H1 (cell line): ENCODE measurements around the gene CNGB1. TPM values are rescaled to one million over a fixed set of nuclear protein-coding genes. Genes with fewer than 3 reads are reported as not detected.

Source experiments
- CTCF ChIA-PET: fragments of 300-600 bp; sonication (Branson Sonifier 250); formaldehyde crosslinking; loops from one replicate; lab custom pipeline; 2021; ENCODE audit not compliant: partially characterized antibody; lab: Charles Lee
- POLR2A ChIA-PET: fragments of 300-600 bp; sonication (Branson Sonifier 250); formaldehyde crosslinking; loops from one replicate; lab custom pipeline; 2021; ENCODE audit warnings: inconsistent platforms; ENCODE audit not compliant: partially characterized antibody; lab: Charles Lee
- DNase-seq, 2 experiments: peaks; one replicate each; pipeline versions ENCODE4 v3.0.0 to v3.0.0-alpha.2; 2010 to 2022; ENCODE audit warnings: low spot score in 2 of 2, low read depth in 1 of 2, mixed read lengths in 1 of 2
- FAIRE-seq: peaks from 2 replicates; lab custom pipeline; 2011; peaks lifted over from hg19 to GRCh38; lab: Jason Lieb, UNC
- H2AFZ ChIP-seq: 2 replicates; pipeline ENCODE4 v1.8.1; 2012; ENCODE audit warnings: low read length, inconsistent platforms
- H2AK5ac ChIP-seq: 2 replicates; pipeline ENCODE4 v1.6.1; 2013; ENCODE audit warnings: low read depth, low read length
- H2BK120ac ChIP-seq: replicated peaks from 2 replicates; pipeline ENCODE3; 2013; ENCODE audit warnings: low read depth, low read length, inconsistent platforms
- H2BK12ac ChIP-seq: 2 replicates; pipeline ENCODE4 v1.6.1; 2013; ENCODE audit warnings: low read depth, low read length
- H2BK15ac ChIP-seq: 2 replicates; pipeline ENCODE4 v1.6.1; 2013; ENCODE audit warnings: low read length
- H2BK20ac ChIP-seq: 2 replicates; pipeline ENCODE4 v1.6.1; 2013; ENCODE audit warnings: low read length
- H2BK5ac ChIP-seq: 2 replicates; pipeline ENCODE4 v1.6.1; 2013; ENCODE audit warnings: low read depth, low read length
- H3K14ac ChIP-seq: 2 replicates; pipeline ENCODE4 v1.6.1; 2013; ENCODE audit warnings: inconsistent platforms; ENCODE audit not compliant: insufficient read length
- H3K18ac ChIP-seq: 2 replicates; pipeline ENCODE4 v1.6.1; 2013; ENCODE audit warnings: low read length; ENCODE audit errors: extremely low read depth
- H3K23ac ChIP-seq: 2 replicates; pipeline ENCODE4 v1.6.1; 2013; ENCODE audit warnings: inconsistent platforms; ENCODE audit not compliant: insufficient read length
- H3K23me2 ChIP-seq: 2 replicates; pipeline ENCODE4 v1.6.1; 2013; ENCODE audit warnings: low read depth, low read length
- H3K27ac ChIP-seq: 2 replicates; pipeline ENCODE4 v1.6.1; 2011; ENCODE audit warnings: low read depth, low read length, inconsistent platforms
- H3K27me3 ChIP-seq, 4 experiments: replicated peaks in 1 of 4; 1 replicate in 1 of 4; 2 replicates in 3 of 4; pipeline versions ENCODE4 v1.6.1 to v1.8.1; 2011 to 2013; ENCODE audit warnings: low read length in 3 of 4, mild to moderate bottlenecking in 3 of 4, inconsistent platforms in 2 of 4, mixed read lengths in 2 of 4, moderate library complexity in 1 of 4; ENCODE audit not compliant: control insufficient read depth in 3 of 4, insufficient read depth in 3 of 4; ENCODE audit errors: extremely low read depth in 1 of 4
- H3K36me3 ChIP-seq, 4 experiments: 2 replicates each; pipeline versions ENCODE4 v1.6.1 to v1.8.1; 2011 to 2013; ENCODE audit warnings: mild to moderate bottlenecking in 4 of 4, low read length in 3 of 4, moderate library complexity in 2 of 4, control low read depth in 1 of 4, inconsistent platforms in 1 of 4; ENCODE audit not compliant: insufficient read depth in 4 of 4, control insufficient read depth in 2 of 4
- H3K4ac ChIP-seq: replicated peaks from 2 replicates; pipeline ENCODE3; 2013; ENCODE audit warnings: low read length, low read depth, mixed read lengths, inconsistent platforms; ENCODE audit not compliant: insufficient read length
- H3K4me1 ChIP-seq, 4 experiments: replicated peaks in 1 of 4; 1 replicate in 1 of 4; 2 replicates in 3 of 4; pipeline versions ENCODE4 v1.6.1 to v1.8.1; 2011 to 2013; ENCODE audit warnings: low read length in 3 of 4, inconsistent platforms in 2 of 4, mixed read lengths in 1 of 4; ENCODE audit not compliant: insufficient read depth in 4 of 4, control insufficient read depth in 3 of 4
- H3K4me2 ChIP-seq, 2 experiments: 2 replicates each; pipeline versions ENCODE4 v1.6.1 to v1.8.1; 2011 to 2013; ENCODE audit warnings: low read depth in 2 of 2, low read length in 2 of 2, control low read depth in 1 of 2, inconsistent platforms in 1 of 2, mild to moderate bottlenecking in 1 of 2; ENCODE audit not compliant: insufficient read depth in 1 of 2
- H3K4me3 ChIP-seq, 4 experiments: fragments of 200-600, 300-600 bp in 1 of 4; sonication (generic), shearing (Covaris generic), sonication (Bioruptor Twin) in 1 of 4; 2 replicates each; pipeline versions ENCODE4 v1.5.1 to v1.8.1; 2011 to 2016; ENCODE audit warnings: low read length in 4 of 4, low read depth in 3 of 4, control low read depth in 2 of 4, inconsistent platforms in 2 of 4, mild to moderate bottlenecking in 2 of 4, mixed read lengths in 1 of 4, moderate library complexity in 1 of 4; ENCODE audit not compliant: insufficient read depth in 2 of 4; ENCODE audit errors: extremely low read depth in 1 of 4
- H3K56ac ChIP-seq: replicated peaks from 2 replicates; pipeline ENCODE3; 2013; ENCODE audit warnings: low read depth, mild to moderate bottlenecking, mixed read lengths, low read length, inconsistent platforms; ENCODE audit not compliant: insufficient read length
- H3K79me1 ChIP-seq: 2 replicates; pipeline ENCODE4 v1.6.1; 2013; ENCODE audit warnings: low read depth, low read length, control low read depth
- H3K79me2 ChIP-seq, 2 experiments: 2 replicates each; pipeline versions ENCODE4 v1.6.1 to v1.8.1; 2012 to 2013; ENCODE audit warnings: low read length in 2 of 2, mild to moderate bottlenecking in 2 of 2, inconsistent platforms in 1 of 2; ENCODE audit not compliant: insufficient read depth in 2 of 2, control insufficient read depth in 1 of 2
- H3K9ac ChIP-seq, 4 experiments: replicated peaks in 1 of 4; 1 replicate in 1 of 4; 2 replicates in 3 of 4; pipeline versions ENCODE4 v1.6.1 to v1.8.1; 2011 to 2013; ENCODE audit warnings: low read depth in 3 of 4, low read length in 3 of 4, control low read depth in 2 of 4, mild to moderate bottlenecking in 2 of 4, moderate library complexity in 2 of 4, inconsistent platforms in 1 of 4; ENCODE audit errors: extremely low read depth in 1 of 4
- H3K9me3 ChIP-seq, 2 experiments: 2 replicates each; pipeline versions ENCODE4 v1.6.1 to v1.8.1; 2012 to 2013; ENCODE audit warnings: mild to moderate bottlenecking in 2 of 2, moderate library complexity in 2 of 2, control low read depth in 1 of 2, inconsistent platforms in 1 of 2, low read depth in 1 of 2, low read length in 1 of 2, mixed read lengths in 1 of 2; ENCODE audit not compliant: insufficient read depth in 2 of 2
- H4K20me1 ChIP-seq, 2 experiments: replicated peaks in 1 of 2; 2 replicates each; pipeline versions ENCODE3 to v1.8.1; 2011 to 2013; ENCODE audit warnings: inconsistent platforms in 2 of 2, low read length in 2 of 2, mild to moderate bottlenecking in 1 of 2; ENCODE audit not compliant: insufficient read depth in 2 of 2, control insufficient read depth in 1 of 2
- H4K5ac ChIP-seq: 2 replicates; pipeline ENCODE4 v1.6.1; 2013; ENCODE audit warnings: low read length, low read depth, mixed read lengths, inconsistent platforms; ENCODE audit not compliant: insufficient read length
- H4K8ac ChIP-seq: 2 replicates; pipeline ENCODE4 v1.8.0; 2013; ENCODE audit warnings: mild to moderate bottlenecking, moderate library complexity, low read length, inconsistent platforms; ENCODE audit not compliant: insufficient read depth; ENCODE audit errors: extremely low read depth
- H4K91ac ChIP-seq: replicated peaks from 2 replicates; pipeline ENCODE3; 2013; ENCODE audit warnings: low read length, mixed read lengths, inconsistent platforms; ENCODE audit not compliant: insufficient read length
- ASH2L ChIP-seq: fragments of 200-600, 300-600 bp; sonication (generic); IDR thresholded peaks from one replicate; pipeline ENCODE4 v1.7.1; 2017; ENCODE audit warnings: low read length
- CBX5 ChIP-seq: fragments of 300-800, 300-1000 bp; sonication (generic); IDR thresholded peaks from 2 replicates; pipeline ENCODE4 v1.7.1; 2016; ENCODE audit warnings: antibody characterized with exemption, low read length, low read depth
- MAFK ChIP-seq: IDR thresholded peaks from 2 replicates; pipeline ENCODE4 v1.6.1; 2012; ENCODE audit warnings: low read depth, mild to moderate bottlenecking, improper control_type of control experiment, low read length
- WGBS, 2 experiments: shearing (Covaris generic) in 1 of 2; methylation state at CpG; one replicate each; pipeline versions ENCODE4 v1.1.6 to v1.1.7; 2013 to 2015; ENCODE audit warnings: low lambda C conversion rate in 2 of 2, mixed read lengths in 2 of 2, inconsistent platforms in 1 of 2, low coverage in 1 of 2, missing lambda C conversion rate in 1 of 2; ENCODE audit not compliant: insufficient replicate concordance in 2 of 2, insufficient coverage in 1 of 2, insufficient read length in 1 of 2; ENCODE audit errors: extremely low coverage in 1 of 2, missing lambda C conversion rate in 1 of 2; 5-methylcytosine and 5-hydroxymethylcytosine counted together
- polyA plus RNA-seq, 7 experiments: library from polyadenylated mRNA; depleted of rRNA in 3 of 7; stranded (reverse) in 5 of 7; unstranded in 2 of 7; fragments of >200 nt in 5 of 7; fragments of 200-250 nt in 2 of 7; gene quantifications; 1 replicate in 5 of 7; 2 replicates in 1 of 7; 4 replicates in 1 of 7; pipeline versions ENCODE4 v1.2.1 to v1.2.3, GENCODE V29; 2011 to 2013; ENCODE audit warnings: missing spikeins in 2 of 7, mixed read lengths in 2 of 7
- total RNA-seq: library from RNA; stranded (reverse); fragmentation: NEBNext Ultra II Directional; extraction: Animal tissue kit (Norgen Biotek cat#: 25700); gene quantifications from 2 replicates; pipeline ENCODE4 v1.2.1, GENCODE V29; 2021

Gene CNGB1
- total and polyA plus RNA-seq, 2 of the 8 experiments (the other 6 are each of a cell fraction or from before 2014, with no cell fraction given), result not detected

- H3K4ac ChIP-seq, result no peak overlapping the region
- H3K79me1 ChIP-seq, result no peaks in the 10 kb centered on the region
- H3K23me2 ChIP-seq, result no peaks in the 10 kb centered on the region
- H3K27ac ChIP-seq, result no peak overlapping the region
- no peak overlapping the region for H2AK5ac ChIP-seq
- H3K27me3 ChIP-seq, result no peaks in the 10 kb centered on the region
- POLR2A ChIA-PET, result interaction anchor here (0.7 kb wide), 2 partner anchors 131 to 191 kb away, joined by 3 to 4 read pairs; no protein-coding TSS in a partner anchor
- H3K4me1 ChIP-seq, result peaks cover 5 to 11% (median 6%) of the 10 kb centered on the region in 4 experiments; a peak in 6 of 7 replicates
- FAIRE-seq (no peak), DNase-seq (no peak)
- no peak overlapping the region for H3K4me2 ChIP-seq
- H2BK12ac ChIP-seq, result no peak overlapping the region
- no peak overlapping the region for H3K9ac ChIP-seq
- no peak for TF ChIP-seq ASH2L
- no peak for TF ChIP-seq CBX5
- TF ChIP-seq MAFK, result peak; percentile 67
- no peaks in the 10 kb centered on the region for H3K36me3 ChIP-seq
- H2AFZ ChIP-seq, result no peak overlapping the region
- no peaks in the 10 kb centered on the region for H3K9me3 ChIP-seq
- no peak overlapping the region for H3K56ac ChIP-seq
- H2BK5ac ChIP-seq, result no peak overlapping the region
- no peaks in the 10 kb centered on the region for H4K20me1 ChIP-seq
- H3K4me3 ChIP-seq, result no peak overlapping the region
- H3K23ac ChIP-seq, result no peak overlapping the region
- no peak overlapping the region for H2BK120ac ChIP-seq
- CTCF ChIA-PET, result interaction anchor here (0.6 to 1.3 kb wide), 9 partner anchors 13 to 122 kb away, joined by 3 to 5 read pairs (median 3); no protein-coding TSS in a partner anchor
- H4K5ac ChIP-seq, result no peak overlapping the region
- no peaks in the 10 kb centered on the region for H3K79me2 ChIP-seq
- H3K18ac ChIP-seq, result no peak overlapping the region
- H2BK20ac ChIP-seq, result no peak overlapping the region
- no peak overlapping the region for H4K91ac ChIP-seq
- no peak overlapping the region for H2BK15ac ChIP-seq
- no peak overlapping the region for H3K14ac ChIP-seq
- no peak overlapping the region for H4K8ac ChIP-seq
- WGBS, 2 experiments, result 89% methylated on average over 9 of the region's 9 CpGs; no CpG with 5 or more reads in 1 of the 2 experiments
Observed at GRCh38 chr16:57865746-57866528, 105.0 kb downstream of the CNGB1 start.
